Inflammatory macrophage treated with lipopolysaccharide for 1 hour (primary cell): Measurements from ENCODE around the gene SPTBN5.

Source experiments
- DNase-seq, 2 donors: peaks; one replicate each; pipeline ENCODE4 v3.0.0-alpha.2; 2020 to 2022

Gene SPTBN5

GRCh38 chr15:41862515-41863116, 31.2 kb downstream of the SPTBN5 start:
- DNase-seq, result no peak

GRCh38 chr15:41861736-41862356, 32.0 kb downstream of the SPTBN5 start:
- DNase-seq, result no peak

- peak; percentile 31 to 37 for DNase-seq
Measured at GRCh38 chr15:41860049-41860828, 33.6 kb downstream of the SPTBN5 start.

GRCh38 chr15:41858756-41859155, 35.1 kb downstream of the SPTBN5 start:
- no peak for DNase-seq

GRCh38 chr15:41857316-41857715, 36.5 kb downstream of the SPTBN5 start:
- DNase-seq, result no peak

- no peak for DNase-seq
Measured at GRCh38 chr15:41856716-41857115, 37.1 kb downstream of the SPTBN5 start.

- no peak for DNase-seq
Measured at GRCh38 chr15:41856262-41856661, 37.6 kb downstream of the SPTBN5 start.

GRCh38 chr15:41855261-41855961, 38.4 kb downstream of the SPTBN5 start:
- no peak for DNase-seq

GRCh38 chr15:41854443-41854842, 39.4 kb downstream of the SPTBN5 start:
- no peak for DNase-seq

- DNase-seq, result no peak
Measured at GRCh38 chr15:41853831-41854230, 40.0 kb downstream of the SPTBN5 start.

- DNase-seq, result no peak
Measured at GRCh38 chr15:41852736-41853590, 40.9 kb downstream of the SPTBN5 start.

GRCh38 chr15:41851755-41852370, 42.0 kb downstream of the SPTBN5 start:
- DNase-seq, result no peak

- no peak for DNase-seq
Measured at GRCh38 chr15:41851167-41851523, 42.7 kb downstream of the SPTBN5 start.

GRCh38 chr15:41850482-41851166, 43.2 kb downstream of the SPTBN5 start:
- no peak for DNase-seq

GRCh38 chr15:41849861-41850260, 44.0 kb downstream of the SPTBN5 start:
- DNase-seq, result no peak

GRCh38 chr15:41849204-41849603, 44.6 kb downstream of the SPTBN5 start:
- DNase-seq, result no peak

GRCh38 chr15:41848631-41849030, 45.2 kb downstream of the SPTBN5 start:
- DNase-seq, result peak in 1 of 2 donors; percentile 15

GRCh38 chr15:41847981-41848380, 45.9 kb downstream of the SPTBN5 start:
- no peak for DNase-seq

- no peak for DNase-seq
Measured at GRCh38 chr15:41847206-41847605, 46.6 kb downstream of the SPTBN5 start.

- DNase-seq, result no peak
Measured at GRCh38 chr15:41844814-41845213, 49.0 kb downstream of the SPTBN5 start.

GRCh38 chr15:41843571-41843970, 50.3 kb downstream of the SPTBN5 start:
- no peak for DNase-seq

GRCh38 chr15:41842229-41842628, 51.6 kb downstream of the SPTBN5 start:
- DNase-seq, result no peak
